ENCODE results near the gene COG6.

The COG6 gene

DNA sequence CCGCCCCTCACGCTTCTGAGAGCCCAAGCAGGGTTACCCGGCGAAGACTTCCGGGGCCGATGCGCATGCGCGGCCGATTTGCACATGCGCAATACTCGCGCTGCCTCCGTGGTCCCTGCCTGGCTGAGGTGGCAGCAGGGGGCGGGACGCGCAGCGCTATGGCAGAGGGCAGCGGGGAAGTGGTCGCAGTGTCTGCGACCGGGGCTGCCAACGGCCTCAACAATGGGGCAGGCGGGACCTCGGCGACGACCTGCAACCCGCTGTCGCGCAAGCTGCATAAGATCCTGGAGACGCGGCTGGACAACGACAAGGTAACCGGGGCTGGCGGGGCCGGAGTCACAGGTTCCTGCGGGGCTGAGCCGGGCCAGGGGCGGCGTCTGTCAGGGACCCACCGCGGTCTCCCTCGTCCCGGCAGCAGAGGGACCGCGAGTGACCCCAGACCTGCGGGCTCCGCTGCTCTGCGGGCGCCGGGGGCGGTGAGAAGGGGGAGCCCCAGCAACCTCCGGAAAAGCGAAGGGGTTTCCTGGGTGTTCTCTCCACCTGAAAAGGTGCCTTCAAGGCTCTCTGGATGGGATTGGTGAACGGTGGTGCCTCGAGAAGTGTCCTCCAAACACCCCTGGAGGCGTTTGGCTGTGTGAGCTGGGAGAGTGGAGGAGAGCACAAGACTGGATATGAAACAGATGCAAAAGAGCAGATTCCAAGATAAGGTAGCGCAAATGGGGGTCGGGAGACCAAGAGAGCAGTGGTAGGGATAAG lies at the start of gene COG6:
COG6 (plus strand) TSS at position 94 of the 756 bp plus-strand sequence; CDS start at position 159, 65 bp downstream.
- peak; percentile 95 for DNase-seq (ENCODE audit: low read depth)

DNA sequence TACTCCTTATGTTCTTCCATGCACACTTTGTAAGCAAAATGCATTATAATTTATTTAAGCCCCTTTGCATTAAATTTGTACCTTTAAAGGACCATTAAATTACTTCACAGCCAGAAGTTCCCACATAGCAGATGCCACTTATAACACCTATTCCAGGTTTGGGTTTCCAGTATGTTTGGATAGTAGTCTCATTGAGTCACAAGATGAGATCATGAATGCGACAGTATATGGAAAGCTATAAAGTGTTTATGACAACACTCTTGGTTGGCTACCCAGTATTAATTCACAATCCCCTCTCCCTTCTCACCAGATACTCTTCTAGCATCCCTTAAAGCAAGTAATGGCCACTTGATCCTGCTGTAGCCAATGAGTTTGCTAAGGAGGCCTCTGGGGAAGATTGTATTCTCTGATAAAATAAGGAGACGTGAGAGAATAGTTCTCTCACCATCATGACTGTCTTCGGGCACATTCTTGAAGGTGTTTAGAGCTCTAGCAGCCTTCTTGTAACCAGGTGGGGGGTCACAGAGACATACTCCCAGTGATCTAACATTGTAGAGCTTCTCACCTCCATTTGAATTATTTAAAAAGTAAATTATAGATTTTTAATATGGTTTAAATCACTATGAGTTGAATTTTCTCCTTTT lies 49.7 kb upstream of the COG6 start:
- DNase-seq (ENCODE audit: low read depth): no peak

DNA sequence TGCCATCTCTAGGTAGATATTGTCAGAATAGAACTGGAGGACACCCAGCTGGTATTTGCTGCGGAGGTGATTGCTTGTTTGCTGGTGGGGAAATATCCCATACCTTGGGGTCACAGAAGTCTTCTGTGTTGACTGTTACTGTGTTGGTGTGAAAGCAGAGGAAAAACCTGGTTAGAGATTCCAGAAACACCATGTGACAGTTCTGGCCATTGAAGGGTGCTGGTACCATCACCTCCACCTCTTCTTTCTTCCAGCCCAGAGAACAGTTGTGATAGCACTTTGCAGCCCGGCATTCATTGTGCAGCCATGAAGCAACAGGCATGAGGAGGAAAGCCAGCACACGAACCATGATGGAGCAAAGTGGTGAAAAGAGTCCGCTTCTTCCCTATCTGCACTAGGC lies 47.6 kb upstream of the COG6 start:
- DNase-seq (ENCODE audit: low read depth): no peak

DNA sequence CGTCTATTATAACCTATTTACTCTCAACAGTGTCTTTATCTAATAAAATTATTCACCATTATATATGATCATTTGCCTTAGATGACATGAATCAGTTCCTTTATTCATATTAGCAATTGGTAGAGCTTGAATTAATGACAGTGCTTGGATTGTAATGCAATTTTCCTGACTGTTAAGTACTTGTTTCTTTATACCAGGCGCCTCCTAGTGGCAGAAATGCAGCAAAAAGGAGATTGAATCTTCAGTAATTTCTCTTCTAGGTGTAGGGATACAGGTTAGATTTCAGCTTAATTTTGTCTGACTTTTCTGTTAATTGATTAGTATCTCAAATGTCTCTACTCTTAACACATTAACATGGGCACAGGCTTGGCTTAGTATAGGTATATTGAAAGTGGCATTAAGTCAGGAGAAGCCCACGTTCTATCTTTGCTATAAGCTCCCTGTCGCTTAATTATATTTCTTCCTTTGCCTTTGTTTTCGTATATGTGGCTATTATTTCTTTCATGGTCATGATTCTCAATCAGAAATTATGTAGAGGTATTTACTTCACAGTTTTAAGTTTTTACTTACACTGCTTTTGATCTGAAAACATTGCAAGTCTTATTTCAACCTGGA lies 43.3 kb upstream of the COG6 start:
- DNase-seq (ENCODE audit: low read depth): peak; percentile 48

DNA sequence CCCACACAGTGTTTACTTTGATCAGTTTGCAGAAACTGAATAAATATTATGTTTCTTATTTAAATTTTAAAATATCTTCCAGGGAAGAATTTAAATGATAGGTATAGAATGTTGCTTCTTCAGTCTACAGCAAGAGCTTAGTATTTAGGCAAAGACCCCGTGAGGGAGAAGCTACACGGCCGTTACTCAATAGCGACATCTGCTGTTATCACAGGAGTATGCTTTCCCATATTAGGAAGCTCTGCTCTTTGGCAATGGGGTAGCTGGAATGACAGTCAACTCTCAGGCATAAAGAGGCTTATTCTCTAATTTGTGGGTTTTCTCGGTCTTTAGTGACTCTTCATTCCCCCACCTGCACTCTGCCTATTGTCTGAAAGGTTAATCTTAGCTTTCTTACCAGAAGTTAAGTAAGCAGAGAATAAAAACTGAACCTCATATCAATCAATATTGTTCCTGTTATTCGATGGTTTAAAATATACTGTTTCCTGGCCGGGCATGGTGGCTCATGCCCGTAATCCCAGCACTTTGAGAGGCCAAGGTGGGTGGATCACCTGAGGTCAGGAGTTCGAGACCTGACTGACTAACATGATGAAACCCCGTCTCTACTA lies 39.3 kb upstream of the COG6 start:
- peak; percentile 11 for DNase-seq (ENCODE audit: low read depth)

DNA sequence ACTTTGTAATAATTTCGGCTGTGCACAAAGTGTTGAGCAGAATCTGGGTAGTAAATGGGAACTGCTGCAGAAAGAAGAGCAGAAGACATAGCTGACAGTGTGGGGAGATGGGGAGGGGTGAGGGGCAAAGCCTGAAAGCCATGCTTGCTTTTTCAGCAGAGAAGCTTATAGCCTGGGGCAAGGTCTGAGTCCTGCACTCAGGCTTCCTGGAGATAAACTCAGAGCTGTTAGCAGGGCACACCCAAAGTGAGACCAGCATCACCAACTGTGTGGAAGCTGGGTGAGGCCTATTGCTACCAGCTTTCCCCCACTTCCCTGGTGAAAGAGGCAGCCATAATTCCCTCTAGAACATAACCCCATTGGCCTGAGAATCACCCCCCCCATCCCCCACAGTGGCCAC lies 36.9 kb upstream of the COG6 start:
- DNase-seq (ENCODE audit: low read depth): no peak

DNA sequence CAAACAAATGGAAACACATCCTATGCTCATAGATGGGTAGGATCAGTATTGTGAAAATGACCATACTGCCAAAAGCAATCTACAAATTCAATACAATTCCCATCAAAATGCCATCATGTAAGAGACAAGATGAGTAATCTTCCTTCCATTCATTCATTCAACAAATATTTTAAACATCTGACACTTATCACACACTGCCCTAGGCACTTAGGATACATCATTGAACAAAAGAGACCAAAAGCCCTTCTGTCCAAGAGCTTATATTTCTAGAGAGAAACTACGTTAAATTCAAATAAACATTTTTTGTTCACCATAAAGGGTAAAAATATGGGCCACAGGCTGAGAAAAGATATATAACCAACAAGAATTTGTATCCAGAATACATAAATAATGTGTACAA lies 32.0 kb upstream of the COG6 start:
- no peak for DNase-seq (ENCODE audit: low read depth)

DNA sequence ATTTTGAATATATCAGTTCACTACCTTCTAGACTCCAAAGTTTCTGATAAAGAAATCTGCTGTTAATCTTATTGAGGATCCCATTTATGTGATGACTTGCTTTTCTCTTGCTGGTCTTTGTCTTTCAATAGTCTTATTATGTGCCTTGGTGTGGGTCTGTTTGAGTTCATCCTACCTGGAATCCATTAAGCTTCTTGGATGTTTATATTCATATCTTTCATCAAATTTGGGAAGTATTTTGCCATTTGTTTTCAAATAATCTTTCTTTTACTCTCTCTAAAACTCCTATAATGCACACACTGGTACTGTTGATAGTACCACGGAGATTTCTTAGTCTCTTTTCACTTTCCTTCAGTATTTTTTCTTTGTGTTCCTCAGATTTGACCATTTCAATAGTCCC lies 24.2 kb upstream of the COG6 start:
- DNase-seq (ENCODE audit: low read depth): no peak

DNA sequence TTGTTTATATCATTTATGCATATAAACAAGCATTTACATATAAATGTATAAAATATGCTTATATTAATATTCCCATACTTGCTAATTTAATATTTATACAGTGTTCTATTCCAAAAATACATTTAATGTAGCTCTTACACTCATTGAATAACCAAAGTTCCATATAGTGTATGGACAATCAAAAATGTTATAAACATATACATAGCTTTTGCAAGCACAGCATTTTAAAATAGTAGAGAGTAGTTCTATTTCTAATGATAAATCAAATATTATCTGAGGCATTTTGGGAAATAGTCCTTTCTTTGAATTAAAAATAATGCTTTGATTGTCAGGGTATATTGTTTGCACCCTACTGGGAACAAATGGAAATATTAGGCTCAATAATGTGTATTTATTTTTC lies 22.5 kb upstream of the COG6 start:
- no peak for DNase-seq (ENCODE audit: low read depth)

DNA sequence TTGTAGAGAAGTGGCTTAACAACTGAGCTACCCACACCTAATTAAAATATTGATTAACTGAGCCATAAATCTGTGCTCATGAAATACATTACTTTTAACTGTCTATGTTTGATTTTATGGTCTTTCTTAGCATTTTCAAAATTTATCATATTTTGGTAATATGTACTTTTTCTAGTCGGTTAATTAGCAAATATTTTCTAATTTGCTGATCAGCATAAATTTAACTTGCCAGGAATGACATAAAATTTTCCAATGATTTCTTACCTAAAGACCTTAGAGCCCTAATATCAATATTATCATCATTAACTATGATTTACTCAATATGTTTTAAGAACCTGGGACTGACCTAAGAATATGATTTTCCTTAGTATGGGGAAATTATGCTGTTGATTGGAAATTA lies 19.9 kb upstream of the COG6 start:
- no peak for DNase-seq (ENCODE audit: low read depth)

DNA sequence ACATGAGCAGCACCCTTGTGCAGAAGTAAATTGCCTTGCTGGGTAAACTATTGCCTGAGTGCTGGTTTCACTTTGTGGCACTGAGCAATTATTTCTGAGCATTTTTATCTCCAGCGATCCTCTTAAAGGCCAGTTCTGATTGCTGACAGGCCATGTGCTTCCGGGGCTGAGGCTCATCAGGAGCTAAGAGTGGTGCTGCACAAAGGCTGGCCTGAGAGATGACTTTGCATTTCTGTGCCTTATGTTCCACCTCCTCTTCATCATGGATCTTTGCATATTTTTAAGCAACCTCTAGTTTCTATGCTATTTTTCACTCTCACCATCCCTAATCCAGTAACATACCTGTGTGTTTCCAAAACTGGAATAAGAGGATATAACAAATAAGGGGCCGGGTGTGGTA lies 17.6 kb upstream of the COG6 start:
- DNase-seq (ENCODE audit: low read depth): no peak

DNA sequence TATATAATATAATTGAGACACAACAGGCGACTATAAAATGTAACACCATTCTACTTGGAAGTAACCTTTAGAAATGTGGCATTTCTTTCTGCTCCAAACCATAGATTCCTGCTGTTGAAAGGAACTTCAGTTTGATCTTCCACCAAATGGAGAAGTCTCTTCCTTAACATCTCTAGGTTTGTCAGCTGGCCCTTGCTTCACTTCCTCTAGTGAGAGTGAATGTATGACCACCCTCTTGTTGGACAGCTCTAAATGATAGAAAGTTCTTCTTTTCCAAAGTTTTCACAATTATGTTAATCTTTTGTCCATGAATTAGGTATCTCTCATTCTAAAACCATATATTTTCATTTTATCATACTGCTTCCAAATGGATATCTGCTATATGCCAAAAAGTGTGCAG lies 13.8 kb upstream of the COG6 start:
- DNase-seq (ENCODE audit: low read depth): no peak

DNA sequence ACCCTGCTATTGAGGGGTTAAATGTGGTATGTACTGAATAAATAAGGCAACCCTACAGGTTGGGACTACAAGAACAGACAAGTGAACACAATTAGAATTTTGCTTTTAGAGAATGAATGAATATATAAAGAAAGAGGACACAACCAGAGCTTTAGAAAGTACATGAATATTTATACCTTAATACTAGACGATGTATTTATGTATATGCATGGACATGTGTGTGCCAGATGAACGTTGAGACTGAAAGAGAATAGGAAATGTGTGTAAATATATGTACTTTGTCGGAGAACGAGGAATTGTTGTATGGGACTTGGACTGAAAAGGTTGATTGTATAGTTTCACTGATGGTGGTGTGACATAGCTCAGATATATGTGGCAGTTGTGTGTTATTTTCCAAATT lies 9.3 kb upstream of the COG6 start:
- no peak for DNase-seq (ENCODE audit: low read depth)

DNA sequence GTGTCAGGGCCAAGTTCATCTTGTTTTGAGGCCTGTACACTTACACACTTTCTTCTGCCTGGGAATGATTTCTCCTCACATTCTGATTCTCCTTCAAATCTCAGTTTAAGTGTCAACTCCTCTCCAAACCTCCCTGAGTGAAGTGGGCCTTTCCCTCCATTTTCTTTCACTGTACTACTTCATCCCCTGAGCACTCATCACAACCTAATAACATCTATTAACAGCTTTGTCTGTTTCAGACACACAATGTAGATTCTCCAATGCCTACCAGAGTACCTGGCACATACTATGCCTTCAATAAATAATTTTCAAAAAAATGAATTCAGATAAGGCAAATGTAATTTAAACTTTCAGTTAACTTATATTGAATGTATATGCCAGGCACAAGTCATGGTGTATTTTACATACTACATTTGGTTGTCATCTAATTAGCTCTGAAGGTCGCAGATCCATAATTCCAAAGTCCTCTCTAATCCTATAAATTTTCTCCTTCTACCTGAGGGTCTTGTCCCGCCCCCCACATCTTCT lies 357 bp upstream of the COG6 start:
- no peak for DNase-seq (ENCODE audit: low read depth)

DNA sequence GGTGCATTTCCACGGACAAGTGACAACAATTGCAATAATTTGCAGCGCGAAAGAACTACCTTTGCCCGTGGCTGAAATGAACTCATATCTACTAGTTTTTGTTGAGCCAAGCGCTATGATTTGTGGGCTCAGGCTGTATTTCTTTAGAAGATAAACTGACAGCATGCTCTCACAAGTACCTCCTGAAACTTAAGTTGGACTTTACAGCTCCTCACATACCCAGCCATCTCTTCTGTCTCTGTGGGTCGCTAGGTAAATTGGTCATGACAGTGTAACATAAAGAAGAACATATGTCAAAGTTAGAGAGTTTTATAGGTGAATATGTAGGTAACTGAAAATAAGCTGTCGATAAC lies 839 bp downstream of the COG6 start:
- DNase-seq (ENCODE audit: low read depth): no peak

DNA sequence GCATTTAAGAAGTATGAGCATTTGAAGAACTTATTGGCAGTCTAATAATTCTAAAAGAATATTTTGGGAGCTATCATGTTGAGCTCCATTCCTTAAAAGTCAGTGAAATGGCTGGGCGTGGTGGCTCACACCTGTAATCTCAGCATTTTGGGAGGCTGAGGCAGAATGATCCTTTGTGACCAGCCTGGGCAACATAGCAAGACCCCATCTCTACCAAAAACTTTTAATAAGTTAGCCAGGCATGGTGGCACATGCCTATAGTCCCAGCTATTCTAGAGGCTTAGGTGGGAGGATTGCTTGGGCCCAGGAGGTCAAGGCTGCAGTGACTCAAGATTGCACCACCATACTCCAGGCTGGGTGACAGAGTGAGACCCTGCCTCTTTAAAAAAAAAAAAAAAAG lies 8.0 kb downstream of the COG6 start:
- DNase-seq (ENCODE audit: low read depth): no peak

DNA sequence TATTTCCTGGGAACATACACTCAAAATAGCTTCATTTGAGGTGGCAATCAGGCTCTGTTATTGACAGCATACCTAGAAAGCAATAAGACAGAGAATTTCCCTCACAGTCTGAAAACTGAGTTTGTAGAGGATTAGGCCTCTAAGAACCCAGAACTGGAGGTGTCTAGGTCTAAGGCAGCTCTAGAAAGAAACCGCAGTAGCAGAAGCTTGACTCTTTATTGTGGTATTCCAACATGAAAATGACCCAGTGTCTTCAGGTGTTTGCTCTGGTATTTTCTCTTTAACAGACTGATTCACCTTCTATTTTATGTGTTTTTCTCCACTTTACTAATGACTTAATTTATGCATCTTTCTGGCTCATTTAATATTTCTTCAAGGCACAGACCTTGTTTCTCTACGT lies 8.5 kb downstream of the COG6 start:
- no peak for DNase-seq (ENCODE audit: low read depth)

DNA sequence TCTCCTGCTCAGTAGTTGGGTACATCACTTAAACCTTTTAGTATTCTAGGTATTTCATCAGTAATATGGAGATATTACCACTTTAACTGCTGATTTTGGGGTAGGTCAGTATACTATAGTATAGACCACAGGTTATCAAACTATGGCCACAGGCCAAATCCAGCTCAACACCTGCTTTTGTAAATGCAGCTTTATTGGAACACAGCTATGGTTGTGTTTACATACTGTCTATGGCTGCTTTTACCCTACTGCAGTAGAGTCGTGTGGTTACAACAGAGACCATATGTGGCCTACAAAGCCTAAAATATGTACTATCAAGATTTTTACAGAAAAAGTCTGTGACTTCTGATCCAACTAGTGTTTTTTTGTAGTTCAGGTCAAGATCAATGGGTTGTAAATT lies 10.3 kb downstream of the COG6 start:
- no peak for DNase-seq (ENCODE audit: low read depth)

DNA sequence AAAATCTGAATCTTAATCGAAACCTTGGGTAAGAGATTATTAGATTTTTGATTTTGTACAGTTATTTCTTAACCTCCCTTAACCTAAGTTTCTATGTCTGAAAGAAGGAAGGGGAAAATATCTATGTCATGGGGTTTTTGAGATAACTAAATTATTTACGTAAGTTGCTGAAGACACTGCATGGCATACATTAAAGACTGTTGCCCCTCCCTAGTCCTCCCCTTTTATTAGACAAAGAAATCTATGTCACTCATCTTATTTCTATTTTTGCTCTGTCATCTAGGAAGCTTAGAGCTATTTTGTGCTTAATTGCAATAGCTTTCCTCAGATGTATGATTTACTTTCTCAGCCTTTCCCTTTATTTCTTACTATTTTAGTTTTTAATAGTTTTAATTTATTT lies 15.0 kb downstream of the COG6 start:
- no peak for DNase-seq (ENCODE audit: low read depth)

DNA sequence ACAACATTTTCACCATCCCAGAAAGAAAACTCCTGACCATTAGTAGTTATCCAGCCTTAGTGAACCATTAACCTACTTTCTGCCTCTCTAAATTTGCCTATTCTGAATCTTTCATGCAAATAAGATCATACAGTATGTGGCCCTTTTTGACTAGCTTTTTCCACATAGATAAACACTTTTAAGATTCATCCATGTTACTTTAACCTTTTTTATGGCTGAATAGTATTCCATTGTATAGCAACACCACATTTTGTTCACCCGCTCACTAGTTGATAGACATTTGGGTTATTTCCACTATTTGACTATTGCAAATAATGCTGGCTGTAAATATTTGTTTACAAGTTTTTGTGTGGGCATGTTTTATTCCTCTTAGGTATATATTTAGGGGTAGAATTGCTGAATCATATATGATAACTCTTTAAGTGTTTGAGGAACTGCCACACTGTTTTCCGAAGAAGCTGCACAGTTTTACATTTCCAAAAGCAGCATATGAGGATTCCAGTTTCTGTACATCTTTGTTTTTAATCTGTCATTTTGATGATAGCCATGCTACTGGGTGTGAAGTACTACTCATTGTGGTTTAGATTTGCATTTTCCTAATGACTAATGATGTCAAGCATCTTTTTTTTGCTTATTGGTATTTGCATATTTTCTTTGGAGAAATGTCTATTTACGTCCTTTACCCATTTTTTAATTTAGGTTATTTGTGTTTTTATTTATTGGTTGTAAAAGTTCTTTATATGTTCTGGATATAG lies 17.1 kb downstream of the COG6 start:
- no peak for DNase-seq (ENCODE audit: low read depth)

DNA sequence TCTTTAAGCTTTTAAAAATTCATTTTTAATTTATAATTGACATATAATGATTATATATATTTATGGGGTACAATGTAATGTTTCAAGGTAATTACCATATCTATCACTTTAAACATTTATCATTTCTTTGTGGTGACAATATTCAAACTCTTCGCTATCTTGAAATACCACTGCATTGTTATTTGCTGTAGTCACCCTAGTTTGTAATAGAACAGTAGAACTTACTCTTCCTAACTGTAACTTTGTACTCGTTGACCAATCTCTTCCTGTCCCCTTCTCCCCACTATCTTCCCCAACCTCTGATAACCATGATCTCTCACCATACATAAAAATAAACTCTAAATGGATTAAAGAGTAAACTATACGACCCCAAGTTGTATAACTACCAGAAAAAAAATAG lies 20.4 kb downstream of the COG6 start:
- DNase-seq (ENCODE audit: low read depth): no peak

DNA sequence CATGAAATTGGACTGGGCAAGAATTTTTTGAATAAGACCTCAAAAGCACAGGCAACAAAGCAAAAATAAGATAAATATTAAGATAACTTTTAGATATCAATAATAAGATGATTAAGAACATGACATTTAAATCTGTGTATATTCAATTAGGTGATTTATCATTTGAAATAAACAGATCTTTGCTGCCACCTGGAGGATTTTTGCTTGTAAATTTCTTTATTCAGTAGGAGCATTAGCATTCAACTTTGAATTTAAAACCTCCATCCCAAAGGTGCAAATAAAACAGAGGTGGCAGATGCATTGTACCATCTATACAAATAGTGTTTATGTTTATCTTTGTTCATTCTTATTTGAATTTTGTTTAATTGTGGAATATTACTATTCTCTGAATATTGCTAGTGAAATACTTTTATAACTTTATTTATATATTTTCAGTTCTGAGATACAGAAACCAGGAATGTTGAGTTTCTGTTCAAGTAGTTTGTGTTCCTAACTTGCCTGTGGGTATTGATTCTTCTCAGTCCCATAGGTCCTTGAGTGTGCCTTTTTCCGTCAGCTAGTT lies 20.9 kb downstream of the COG6 start:
- no peak for DNase-seq (ENCODE audit: low read depth)

Data from stimulated activated CD8-positive, alpha-beta memory T cell treated with anti-CD3 and anti-CD28 coated beads, Interleukin-12 subunit alpha, Interleukin-12 subunit beta, amount 100 ng/mL, for 1 hour (primary cell).